DOHH2 (cell line): ENCODE measurements around the gene P2RX7.

ENCODE experiments used
- CTCF ChIP-seq: fragments of 200-600 bp; sonication (generic); IDR thresholded peaks from one replicate; pipeline ENCODE4 v1.5.1; 2014; ENCODE audit warnings: antibody characterized with exemption, mild to moderate bottlenecking, low read depth, low read length; ENCODE audit not compliant: poor library complexity, severe bottlenecking
- EZH2phosphoT487 ChIP-seq: fragments of 200-600 bp; sonication (generic); IDR thresholded peaks from 2 replicates; pipeline ENCODE4 v1.6.1; 2017; ENCODE audit warnings: borderline replicate concordance, mild to moderate bottlenecking, antibody characterized with exemption, low read length, moderate library complexity, mixed read lengths

DNA sequence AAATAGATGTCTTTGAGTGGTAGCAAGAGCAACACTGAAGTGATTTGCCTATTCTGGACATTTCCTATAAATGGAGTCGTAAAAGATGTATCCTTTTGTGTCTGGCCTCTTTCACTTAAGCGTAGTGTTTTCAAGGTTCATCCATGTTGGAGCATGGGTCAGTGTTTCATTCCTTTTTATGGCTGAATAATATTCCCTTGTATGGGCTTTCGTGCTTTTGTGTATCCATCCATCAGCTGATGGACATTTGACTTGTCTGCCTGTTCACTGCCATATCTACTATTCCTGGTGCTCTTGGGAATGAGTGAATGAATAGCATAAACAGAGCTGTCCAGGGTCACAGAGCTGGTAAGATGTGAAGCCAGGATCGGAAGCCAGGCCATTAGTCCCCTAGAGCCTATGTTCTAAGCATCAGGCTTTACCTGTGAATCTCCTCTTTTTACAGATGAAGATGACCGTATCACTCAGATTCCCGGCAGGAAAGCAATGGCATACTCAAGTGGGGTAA lies 1.8 kb upstream of the P2RX7 start:
- TF ChIP-seq EZH2phosphoT487 (no peak), CTCF (no peak)
